Measurements from ENCODE around the gene CUEDC1. TPM values are rescaled to one million over a fixed set of nuclear protein-coding genes. Genes with fewer than 3 reads are reported as not detected.

Gene CUEDC1
- total RNA-seq, 4 donors from 2014 or later: 30.3 to 72.2 (median 51.2) TPM

GRCh38 chr17:57931488-57932137 lies 23.6 kb downstream of the CUEDC1 start:
- TF ChIP-seq POLR2A (IDR thresholded peaks at IDR 0.05; ENCODE audit: low read depth): no peak
- TF ChIP-seq CTCF (IDR thresholded peaks at IDR 0.05): no peak
- no peak for TF ChIP-seq POLR2AphosphoS5 (IDR thresholded peaks at IDR 0.05)
- no peak for TF ChIP-seq EP300 (IDR thresholded peaks at IDR 0.05)
- H3K4me1 ChIP-seq: peaks cover 95 to 100% (median 100%) of the 10 kb centered on the region in 4 donors
- no peak for DNase-seq (ENCODE audit: extremely low spot score)
- no peaks in the 10 kb centered on the region for H3K9me3 ChIP-seq
- intact Hi-C loops (cut with DNase I): no loop called here
- 66% methylated on average over 12 of the region's 12 CpGs for WGBS
- peak overlapping the region; percentile 98 to 100 (median 100) for H3K27ac ChIP-seq (replicated peaks in 1 of 4)
- H3K36me3 ChIP-seq: no peaks in the 10 kb centered on the region
- H3K4me3 ChIP-seq: no peak overlapping the region
- no peaks in the 10 kb centered on the region for H3K27me3 ChIP-seq

GRCh38 chr17:57930239-57930638 lies 25.0 kb downstream of the CUEDC1 start:
- TF ChIP-seq POLR2A (IDR thresholded peaks at IDR 0.05; ENCODE audit: low read depth) (no peak), CTCF (IDR thresholded peaks at IDR 0.05) (no peak), EP300 (IDR thresholded peaks at IDR 0.05) (no peak), POLR2AphosphoS5 (IDR thresholded peaks at IDR 0.05) (no peak)
- WGBS: 71% methylated on average over 4 of the region's 5 CpGs
- peak overlapping the region; percentile 98 to 100 (median 100) for H3K27ac ChIP-seq (replicated peaks in 1 of 4)
- DNase-seq (ENCODE audit: extremely low spot score): no peak
- no peaks in the 10 kb centered on the region for H3K36me3 ChIP-seq
- no peak overlapping the region for H3K4me3 ChIP-seq
- H3K9me3 ChIP-seq: no peaks in the 10 kb centered on the region
- no peaks in the 10 kb centered on the region for H3K27me3 ChIP-seq
- H3K4me1 ChIP-seq: peaks cover 94 to 100% (median 100%) of the 10 kb centered on the region in 4 donors
- intact Hi-C loops (cut with DNase I): no loop called here

- Histone ChIP-seq H3K4me3 (no peak overlapping the region), H3K27ac (replicated peaks in 1 of 4) (peak overlapping the region; percentile 98 to 100 (median 100)), H3K36me3 (no peaks in the 10 kb centered on the region), H3K27me3 (no peaks in the 10 kb centered on the region), H3K4me1 (peaks cover 95 to 100% (median 100%) of the 10 kb centered on the region in 4 donors), H3K9me3 (no peaks in the 10 kb centered on the region)
- 57% methylated on average over 4 of the region's 4 CpGs for WGBS
- TF ChIP-seq EP300 (IDR thresholded peaks at IDR 0.05): no peak
- peak in 1 of 2 donors; percentile 24 for TF ChIP-seq POLR2AphosphoS5 (IDR thresholded peaks at IDR 0.05)
- no peak for TF ChIP-seq POLR2A (IDR thresholded peaks at IDR 0.05; ENCODE audit: low read depth)
- no peak for TF ChIP-seq CTCF (IDR thresholded peaks at IDR 0.05)
- intact Hi-C loops (cut with DNase I): no loop called here
- no peak for DNase-seq (ENCODE audit: extremely low spot score)
Observed at GRCh38 chr17:57929386-57929785, 25.8 kb downstream of the CUEDC1 start.

- WGBS: 63% methylated on average over 5 of the region's 5 CpGs
Observed at GRCh38 chr17:57928928-57929327, 26.3 kb downstream of the CUEDC1 start.

More at GRCh38 chr17:57928928-57929327, 26.3 kb downstream of the CUEDC1 start:
- Histone ChIP-seq H3K27ac (replicated peaks in 1 of 4) (peak overlapping the region; percentile 98 to 100 (median 100)), H3K4me3 (no peak overlapping the region), H3K36me3 (no peaks in the 10 kb centered on the region), H3K4me1 (peaks cover 93 to 100% (median 100%) of the 10 kb centered on the region in 4 donors), H3K27me3 (no peaks in the 10 kb centered on the region), H3K9me3 (no peaks in the 10 kb centered on the region)
- no peak for DNase-seq (ENCODE audit: extremely low spot score)
- intact Hi-C loops (cut with DNase I): no loop called here
- TF ChIP-seq CTCF (IDR thresholded peaks at IDR 0.05): no peak
- no peak for TF ChIP-seq POLR2A (IDR thresholded peaks at IDR 0.05; ENCODE audit: low read depth)
- no peak for TF ChIP-seq POLR2AphosphoS5 (IDR thresholded peaks at IDR 0.05)
- TF ChIP-seq EP300 (IDR thresholded peaks at IDR 0.05): no peak
